NCI-H748 (cell line): ENCODE data around the gene ZGLP1.

Experiments
- DNase-seq: peaks from one replicate; lab custom pipeline; 2025; ENCODE audit not compliant: unreplicated experiment; lab: John Stamatoyannopoulos, UW

ZGLP1 gene

DNA sequence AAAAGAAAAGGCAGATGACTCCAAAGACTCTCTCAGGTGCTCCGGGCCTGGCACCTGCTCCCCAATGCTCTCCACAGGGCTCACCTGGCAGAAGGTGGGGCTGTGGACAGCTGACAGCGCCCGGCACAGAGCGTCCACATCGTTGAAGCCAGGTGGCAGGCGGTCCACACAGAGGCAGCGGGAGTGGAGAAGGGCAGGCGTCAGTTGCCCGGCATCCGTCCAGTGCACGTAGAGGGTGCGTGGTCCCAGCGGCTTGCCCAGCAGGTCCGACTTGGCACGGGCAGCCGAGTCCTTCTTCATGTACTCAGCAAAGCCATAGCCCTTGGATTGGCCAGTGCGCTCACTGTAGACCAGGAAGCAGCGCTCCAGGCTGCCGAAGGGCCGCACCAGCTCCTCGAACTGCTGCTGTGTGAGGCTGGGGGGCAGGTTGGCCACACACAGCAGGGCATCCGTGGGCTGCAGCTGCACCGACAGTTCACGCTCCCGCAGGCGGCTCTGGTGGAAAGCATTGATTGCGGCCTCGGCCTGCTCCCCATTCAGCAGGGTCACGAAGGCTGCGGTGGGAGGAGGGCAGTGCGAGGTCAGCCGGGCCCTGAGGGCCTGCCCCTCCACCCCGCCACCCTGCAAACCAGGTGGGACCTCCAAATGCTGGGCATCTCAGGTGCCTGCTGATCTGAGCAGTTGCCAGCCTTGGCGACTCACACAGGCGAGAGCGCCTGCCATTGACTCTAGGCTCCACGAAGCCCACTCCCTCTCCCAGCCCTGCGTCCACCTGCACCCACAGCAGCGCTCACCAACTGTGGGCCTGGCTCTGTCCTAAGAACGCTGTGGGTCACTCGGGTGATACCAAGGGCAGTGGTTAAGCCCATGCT is 19.2 kb upstream of the ZGLP1 start:
- DNase-seq: no peak

DNA sequence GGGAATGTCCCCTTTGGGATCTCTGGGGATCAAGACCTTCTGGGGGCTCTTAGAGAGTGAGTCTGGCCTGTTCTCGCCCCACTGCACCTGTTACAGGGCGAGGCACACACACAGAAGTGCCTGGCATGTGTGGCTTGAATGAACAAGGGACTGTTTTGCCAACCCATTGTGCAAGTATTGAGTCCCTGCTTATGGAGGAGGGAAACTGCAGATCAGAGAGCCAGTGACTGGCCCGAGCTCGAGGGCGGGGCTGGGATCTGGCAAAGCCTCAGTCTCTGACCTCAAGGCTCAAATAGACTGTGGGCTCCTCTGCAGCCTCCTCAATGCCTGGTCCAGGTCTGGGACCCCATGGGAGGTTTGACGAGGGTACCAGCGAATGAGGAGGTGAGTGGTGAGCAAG is 18.2 kb upstream of the ZGLP1 start:
- no peak for DNase-seq

DNA sequence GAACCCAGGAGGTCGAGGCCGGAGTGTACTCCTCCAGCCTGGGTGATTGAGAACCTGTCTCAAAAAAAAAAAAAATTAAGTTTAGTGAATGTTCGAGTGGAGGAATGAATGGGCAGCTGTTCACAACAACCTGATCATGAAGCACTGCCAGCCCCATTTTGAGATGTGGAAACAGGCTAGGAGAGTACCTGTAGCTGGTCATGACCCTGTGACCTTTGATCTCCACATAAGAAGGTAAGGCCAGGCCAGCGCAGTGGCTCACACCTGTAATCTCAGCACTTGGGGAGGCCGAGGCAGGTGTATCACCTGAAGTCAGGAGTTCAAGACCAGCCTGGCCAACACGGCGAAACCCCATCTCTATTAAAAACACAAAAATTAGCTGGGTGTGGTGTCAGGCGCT is 16.1 kb upstream of the ZGLP1 start:
- no peak for DNase-seq

DNA sequence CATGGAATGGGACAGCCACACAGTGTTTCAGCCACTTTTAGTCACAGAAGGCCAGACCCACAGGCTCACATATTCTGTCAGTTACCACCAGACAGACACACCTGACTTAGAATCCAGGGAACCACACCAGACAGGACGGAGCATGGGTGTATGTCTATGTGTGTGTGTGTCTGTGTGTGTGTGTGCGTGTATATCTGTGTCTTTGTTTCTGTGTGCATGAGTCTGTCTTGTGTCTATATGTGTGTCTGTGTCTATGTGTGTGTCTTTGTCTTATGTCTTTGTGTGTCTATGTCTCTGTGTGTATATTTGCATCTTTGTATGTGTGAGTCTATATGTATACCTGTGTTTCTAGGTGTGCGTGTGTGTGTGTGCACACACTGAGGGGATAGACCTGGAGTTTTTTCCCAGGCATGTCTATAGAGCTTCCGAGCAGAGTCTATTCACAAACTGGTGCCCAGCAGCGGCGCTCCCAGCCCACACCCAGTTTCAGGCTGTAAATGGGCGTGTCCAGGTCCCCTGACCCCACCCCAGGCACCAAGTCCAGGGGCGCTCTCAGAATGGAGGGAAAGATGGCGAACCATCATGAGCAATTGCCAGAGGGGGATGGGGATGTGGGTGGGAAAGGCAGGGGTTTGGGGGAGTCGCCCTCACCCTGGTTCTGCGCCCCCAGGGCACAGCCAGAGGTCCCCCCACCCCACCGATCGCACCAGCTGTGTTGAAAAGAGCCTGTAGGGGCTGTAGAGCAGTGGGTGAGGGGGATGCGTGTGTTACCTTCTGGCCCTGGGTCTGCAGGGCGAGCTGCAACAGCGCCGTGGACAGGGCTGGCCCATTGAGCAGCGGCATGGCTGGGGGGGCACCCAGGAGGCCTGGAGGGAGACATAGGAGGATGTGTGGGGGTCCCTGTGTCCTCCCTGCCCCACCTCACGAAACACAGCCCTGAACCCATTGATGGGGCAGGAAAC is 12.5 kb upstream of the ZGLP1 start:
- DNase-seq: no peak

DNA sequence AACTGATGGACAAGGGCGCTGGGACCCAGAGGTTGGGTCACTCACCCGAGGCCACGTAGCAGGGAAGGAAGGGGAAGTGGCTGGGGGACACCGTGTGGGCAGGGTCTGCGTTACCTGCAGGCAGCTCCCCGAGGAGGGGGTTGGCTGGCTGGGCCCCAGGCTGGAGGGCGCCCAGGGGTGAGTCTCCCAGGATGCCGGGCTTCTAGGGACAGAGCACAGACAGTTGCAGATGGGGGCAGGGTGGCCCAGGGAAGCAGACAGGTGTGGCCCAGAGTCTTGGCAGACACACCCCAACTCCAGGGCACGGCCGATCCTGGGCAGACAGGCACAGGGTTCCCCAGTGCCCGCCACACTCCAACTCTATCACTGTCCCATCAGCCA is 11.8 kb upstream of the ZGLP1 start:
- DNase-seq: no peak

DNA sequence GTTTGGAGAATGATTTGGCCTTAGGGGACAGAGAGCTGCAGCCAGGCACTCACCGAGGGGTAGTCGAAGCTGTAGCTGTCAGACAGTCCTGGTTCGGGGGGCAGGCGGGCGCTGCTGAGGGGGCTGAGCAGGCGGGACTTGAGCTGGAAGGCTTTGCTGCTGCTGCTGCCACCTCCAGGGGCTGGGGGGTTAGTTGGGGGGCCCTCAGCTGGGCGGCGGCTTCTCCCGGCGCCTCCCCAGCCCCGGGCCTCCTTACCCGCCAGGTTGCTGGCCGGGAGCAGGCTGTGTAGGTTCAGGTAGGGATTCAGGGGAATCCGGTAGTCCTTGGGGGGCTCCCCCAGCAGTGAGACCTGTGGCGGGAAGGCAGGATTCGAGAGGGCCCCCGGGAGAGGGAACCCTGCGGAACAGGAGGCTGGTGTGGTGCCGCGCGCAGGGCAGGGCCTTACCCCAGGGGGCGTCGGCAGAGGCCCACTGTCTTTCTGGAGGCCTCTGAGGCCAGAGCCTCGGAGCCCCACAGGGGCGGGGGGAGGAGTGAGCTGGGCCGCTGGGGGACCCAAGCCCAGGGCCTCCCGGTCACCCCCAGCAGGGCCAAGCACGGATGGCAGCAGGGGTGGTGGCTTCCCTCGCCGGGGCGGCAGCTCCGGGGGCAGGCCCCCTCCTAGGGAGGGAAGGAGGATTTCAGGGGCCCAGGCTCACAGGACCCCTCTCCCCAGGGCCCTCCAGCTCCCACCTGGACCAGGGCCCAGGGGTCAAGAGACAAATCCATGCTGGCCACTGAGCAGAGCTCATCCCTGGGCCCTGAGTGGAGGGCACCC is 11.2 kb upstream of the ZGLP1 start:
- no peak for DNase-seq

DNA sequence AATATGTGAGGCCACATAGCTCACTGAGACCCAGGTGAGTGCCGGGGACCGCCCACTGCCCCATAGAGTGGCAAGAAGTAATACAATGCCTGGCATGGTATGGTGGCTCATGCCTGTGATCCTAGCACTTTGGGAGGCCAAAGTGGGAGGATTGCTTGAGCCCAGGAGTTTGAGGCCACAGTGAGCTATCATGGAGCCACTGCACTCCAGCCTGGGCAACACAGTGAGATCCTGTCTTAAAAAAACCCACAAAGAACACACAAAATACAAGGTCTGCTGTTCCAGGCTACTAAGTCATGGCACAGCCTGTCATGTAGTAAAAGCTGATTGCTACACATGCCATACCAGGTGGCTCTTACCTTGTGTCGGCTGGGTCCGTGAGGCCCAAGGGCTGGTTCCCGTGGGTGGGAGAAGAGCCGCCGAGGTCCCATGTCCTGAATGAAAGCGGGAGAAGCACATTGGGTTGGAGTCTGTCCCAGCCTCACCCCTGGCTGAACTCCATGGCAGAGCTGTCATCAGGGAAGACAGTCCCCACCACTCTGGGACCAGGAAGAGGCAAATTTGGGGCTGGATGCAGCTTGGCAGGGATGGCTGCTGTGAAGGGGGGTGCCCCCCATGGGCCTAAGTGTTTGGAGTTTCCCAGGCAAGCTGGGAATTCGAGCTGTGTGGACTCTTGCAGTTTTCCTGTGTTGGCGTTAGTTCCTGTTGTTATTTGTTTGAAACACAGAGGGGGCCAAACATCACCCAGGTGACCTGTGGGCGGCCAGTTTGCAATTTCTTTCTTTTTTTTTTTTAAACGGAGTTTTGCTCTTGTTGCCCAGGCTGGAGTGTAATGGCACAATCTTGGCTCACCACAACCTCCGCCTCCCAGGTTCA is 9.4 kb upstream of the ZGLP1 start:
- no peak for DNase-seq

DNA sequence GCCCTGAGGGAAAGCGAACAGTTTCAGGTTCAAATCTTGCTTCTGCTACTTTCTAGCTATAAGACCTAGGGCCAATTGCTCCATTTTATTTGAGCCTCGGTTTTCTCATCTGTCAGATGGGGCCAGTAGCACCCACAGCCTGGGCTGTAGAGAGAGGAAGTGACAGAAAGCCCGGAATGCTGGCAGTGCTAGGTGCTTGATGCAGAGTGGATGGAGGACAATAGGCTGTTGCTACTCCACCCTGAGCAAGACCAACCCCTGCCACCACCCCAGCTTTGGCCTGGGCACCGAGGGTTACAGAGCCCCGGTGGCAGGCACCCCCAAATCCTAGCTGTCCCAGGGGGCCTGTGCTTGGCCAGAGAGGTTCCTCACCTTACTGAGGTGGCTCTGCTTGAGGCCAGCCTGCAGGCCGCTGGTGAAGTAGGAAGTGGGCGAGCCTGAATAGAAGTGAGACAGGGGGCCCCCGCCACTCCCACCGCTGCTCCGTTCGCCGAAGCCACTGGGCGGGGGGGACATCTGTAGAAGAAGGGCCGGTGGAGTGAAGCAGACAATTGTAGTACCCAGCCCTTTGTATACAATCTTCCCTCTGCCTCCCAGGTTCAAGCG is 8.3 kb upstream of the ZGLP1 start:
- DNase-seq: no peak

DNA sequence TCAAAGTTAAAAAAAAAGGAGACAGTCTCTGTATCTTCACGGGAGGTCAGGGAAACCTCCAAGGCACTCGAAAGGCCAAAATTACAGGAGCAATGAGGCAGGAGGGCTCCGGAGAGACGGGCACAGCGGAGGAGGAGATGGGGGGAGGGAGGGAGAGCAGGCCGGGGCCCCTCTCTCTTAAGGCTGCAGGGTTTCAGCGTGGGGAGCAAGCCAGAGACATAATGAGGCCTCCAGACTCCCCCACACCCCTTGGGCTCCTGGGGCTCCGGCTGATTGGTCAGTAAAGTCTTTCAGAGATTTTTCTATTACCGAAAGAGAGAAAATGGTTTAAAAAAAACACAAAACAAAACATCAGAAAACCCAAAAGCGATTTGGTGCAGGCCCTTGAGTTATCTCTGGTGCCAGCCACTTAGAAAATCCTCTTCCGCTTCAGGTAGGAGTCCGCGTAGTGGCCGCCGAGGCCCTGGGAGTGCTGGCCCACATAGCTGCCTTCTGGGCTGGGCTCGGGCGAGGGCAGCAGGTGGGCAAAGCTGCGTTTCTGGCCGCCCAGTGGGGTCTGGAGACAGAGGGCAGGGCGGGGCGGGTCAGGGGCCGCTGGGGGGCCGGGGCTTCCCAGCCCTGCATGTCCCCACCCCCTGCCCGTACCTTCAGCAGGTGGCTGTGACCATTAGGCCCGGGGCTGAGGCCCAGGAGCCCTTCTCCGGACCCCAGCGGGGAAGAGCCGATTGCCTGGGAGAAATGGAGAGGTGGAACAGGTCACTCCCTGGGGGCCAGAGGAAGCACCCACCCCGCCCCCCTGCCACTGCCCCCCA is 7.6 kb upstream of the ZGLP1 start:
- no peak for DNase-seq

DNA sequence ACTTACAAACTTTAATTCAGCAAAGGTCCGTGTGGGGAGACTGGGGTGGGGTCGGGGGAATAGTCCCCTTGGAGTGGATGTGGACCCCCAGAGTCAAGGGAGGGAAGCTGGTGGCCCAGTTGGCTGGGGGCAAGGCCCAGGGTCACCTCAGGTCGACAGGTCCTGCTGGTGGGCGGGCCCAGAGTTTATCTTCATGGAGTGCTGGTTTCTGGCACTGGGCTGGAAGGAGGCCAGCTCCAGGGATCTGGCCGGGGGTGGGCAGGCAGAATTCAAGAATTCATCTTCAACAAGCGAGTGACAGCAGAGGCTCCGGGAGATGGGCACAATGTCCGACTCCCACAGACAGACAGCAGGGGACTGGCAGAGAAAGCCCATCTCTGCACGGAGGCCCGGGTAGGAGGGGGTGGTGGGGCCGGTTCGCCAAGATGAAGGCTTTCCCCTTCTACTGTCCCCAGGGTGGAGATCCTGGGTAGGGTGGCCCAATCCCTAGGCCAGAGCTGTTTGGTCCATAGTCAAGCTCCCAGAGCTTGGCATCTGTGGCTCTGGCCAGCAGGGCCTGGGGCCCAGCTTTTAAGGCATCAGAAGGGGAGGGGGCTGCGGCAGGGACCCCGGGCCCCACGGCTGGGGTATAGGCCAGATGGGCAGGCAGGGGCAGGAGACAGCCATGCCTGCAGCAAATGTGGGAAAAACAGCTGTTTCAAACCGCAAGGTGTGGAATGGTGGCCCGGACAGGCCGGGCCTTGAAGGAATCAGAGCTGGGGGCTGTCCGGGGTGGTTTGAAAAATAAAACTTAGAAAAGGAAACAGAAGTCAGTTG is 6.8 kb upstream of the ZGLP1 start:
- no peak for DNase-seq

DNA sequence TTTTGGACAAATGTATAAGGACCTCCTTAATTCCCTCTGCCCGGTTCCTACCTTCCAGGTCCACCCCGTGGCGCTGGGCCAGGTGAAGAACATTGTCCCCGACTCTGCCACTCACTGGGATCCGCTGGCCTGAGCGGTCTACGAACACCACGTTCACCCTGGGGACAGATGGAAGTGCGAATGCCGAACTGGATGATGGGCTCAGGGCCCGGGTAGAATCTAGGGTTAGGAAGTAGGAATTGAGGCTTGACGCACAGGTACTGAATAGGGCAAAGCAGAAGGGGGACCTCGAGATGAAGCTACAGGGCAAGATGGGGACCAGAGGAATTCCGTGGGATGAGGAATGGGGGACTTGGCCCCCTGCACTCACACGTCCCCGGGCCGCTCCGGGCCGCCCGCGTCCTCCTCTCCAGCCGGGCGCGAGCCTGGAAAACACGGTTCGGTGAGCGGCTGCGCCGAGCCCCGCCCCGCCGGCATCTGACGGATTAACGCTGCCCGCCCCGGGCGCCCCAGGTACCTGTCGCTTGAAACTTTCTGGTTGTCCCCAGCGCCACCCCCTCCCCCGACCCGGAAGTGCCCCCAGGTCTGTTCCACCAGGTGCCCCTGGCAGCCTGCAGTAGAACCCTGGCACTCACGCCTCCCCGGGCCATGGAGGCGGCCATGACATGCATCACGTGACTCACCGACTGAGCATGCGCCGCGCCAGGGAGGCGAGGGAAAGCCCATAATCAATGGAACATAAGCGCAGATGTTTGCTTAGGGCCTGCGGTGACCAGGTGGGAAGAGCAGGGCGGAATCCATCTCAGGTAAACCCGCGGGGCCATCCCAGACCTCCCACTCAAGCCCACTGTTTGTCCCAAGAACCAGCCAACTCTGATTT is 6.0 kb upstream of the ZGLP1 start, which contains the start of gene FDX2:
FDX2 (minus strand) TSS at position 681 of the 880 bp plus-strand sequence; CDS start at position 662, 19 bp downstream.
- DNase-seq: peak; percentile 91

DNA sequence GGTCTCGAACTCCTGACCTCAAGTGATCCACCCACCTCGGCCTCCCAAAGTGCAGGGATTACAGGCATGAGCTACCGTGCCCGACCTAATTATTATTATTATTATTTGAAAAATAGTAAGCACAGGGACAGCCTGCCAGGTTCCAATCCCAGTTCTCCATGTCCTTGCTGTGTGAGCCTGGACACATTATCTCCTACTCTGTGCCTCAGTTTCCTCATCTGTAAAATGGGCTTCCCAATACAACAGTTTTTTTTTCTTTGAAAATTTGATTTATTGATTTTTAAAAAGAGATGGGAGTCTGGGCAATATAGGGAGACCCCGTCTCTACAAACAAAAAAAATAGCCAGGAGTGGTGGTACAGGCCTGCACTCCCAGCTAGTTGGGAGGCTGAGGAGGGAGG is 3.3 kb downstream of the ZGLP1 start:
- no peak for DNase-seq

DNA sequence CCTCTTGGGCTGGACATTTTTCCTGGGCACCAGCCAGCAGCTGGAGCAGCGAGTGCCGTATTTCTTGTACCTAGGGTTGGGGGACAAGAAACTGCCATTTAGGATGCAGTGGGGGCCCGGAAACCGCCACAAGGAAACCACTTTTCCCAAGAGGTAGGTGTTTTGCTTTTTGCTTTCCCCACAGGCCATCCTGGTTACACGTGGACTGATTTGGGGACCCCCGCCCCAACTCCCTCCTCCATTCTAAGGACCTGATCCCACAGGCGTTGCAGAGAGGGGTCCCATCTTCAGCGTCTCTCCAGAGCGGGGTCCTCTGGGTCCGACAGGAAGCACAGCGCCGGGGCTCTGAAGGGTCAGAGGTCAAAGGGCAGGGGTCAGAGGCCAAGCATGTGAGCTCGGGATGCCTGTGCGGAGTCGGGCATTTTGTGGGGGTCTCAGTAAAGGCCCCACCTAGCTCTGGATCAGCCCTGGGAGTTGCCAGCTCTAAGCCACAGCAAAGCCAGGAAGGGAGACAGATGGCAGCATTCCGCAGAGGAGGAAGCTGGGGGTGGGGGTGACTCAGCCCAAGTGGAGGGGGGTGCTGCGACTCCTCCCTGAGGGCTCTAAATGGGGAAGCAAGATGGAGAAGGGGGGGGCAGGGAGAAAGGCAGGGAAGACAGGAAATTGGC is 4.3 kb downstream of the ZGLP1 start:
- no peak for DNase-seq

DNA sequence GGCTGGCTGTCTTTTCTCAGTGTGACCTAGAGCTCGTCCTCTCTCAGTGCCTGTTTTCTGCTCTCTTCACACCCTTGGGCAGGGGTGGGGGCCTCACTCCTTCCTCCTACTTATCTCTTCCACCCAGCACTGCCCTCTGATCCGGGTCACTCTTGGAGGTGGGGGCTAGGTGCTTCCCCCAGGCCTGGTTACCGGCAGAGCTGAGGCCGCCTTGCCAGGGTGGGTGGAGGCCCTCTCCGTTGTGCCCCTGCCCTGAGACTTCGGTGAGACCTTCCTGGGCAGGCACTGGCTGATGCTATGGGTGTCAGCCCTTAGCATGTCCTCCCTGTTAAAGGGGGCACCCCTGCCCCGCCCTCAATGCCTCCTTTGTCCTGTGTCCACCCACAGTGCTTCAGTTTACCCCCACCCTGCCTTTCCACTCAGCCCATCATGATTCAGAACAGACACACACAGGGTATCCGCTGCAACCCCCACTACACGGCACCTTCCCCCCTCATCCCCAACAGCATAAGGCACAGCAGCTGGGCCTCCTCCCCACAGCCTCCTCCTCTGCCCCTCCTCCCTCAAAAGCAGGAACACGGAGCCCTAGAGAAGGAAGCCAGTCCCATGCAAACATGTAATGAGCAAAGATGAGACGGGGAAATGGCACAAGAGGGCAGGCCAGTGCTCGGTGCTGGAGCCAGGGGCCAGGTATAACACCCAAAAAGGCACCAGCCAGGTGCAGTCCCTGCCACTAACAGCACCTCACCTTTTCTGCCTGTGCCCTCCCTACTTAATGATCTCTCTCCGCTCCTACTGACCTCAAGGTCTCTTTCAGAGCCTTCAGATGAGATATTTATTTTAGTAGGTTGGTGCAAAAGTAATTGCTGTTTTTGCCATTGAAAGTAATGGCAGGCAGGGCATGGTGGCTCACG is 9.8 kb downstream of the ZGLP1 start:
- DNase-seq: no peak

DNA sequence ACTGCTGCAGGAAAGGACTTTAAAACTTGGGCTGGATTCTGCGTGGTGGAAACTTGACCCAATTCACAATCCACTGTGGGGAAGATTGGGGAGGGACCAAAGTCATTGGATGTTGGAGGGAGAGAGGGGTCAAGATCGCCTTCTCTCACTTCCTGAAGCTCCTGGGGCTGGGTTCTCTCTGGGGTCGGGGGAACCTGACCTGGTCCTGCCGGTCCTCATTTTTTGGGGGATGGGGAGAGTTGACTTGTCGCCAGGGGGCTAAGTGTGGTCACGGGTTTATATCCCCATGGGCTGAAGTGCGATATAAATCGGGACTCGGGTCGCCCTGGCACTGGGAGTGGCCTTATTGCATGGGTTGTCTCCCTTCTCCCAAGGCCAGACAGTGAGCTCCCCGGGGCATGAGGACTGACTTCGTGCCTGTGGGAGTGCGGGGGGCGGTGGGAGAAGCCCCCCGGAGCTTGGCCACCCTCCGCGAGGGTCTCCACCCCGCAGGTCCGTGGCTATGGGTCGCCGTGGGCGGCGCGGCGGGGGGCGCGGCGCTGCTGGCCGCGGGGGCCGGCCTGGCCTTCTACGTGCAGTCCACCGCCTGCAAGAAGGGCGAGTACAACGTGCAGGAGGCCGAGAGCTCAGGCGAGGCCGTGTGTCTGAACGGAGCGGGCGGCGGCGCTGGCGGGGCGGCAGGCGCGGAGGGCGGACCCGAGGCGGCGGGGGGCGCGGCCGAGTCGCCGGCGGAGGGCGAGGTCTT is 13.6 kb downstream of the ZGLP1 start:
- peak; percentile 5 for DNase-seq
